LHCN-M2 (cell line): ENCODE results near the gene VPS41. TPM values are rescaled to one million over a fixed set of nuclear protein-coding genes. Genes with fewer than 3 reads are reported as not detected.

Experiments
- DNase-seq: peaks from one replicate; pipeline ENCODE4 v3.0.0-alpha.2; 2012; ENCODE audit warnings: low read depth
- total RNA-seq: library from RNA; depleted of rRNA; stranded (reverse); fragments of >200 nt; gene quantifications from 2 replicates; pipeline ENCODE4 v1.2.3, GENCODE V29; 2014; rRNA removed

Gene VPS41
- total RNA-seq, 1 experiment from 2014 or later, result 52.4 TPM

DNA sequence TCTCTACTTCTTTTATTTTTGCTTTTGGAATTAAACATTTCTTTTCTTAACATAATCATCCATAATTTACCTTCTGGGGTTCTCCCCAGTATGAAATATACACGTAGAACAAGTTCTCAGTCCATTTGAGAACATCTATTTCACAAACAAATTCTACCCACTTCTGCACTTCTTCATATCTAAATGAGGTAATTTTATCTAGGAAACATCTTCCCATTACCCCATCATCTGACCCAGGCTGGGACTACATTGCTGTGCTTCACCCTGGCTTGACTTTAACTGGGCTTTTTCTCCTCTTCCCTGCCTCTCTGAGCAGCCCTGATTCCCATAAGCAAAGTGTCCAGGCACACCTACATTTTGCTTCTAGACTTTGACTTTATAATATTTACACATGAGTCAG is 234.5 kb downstream of the VPS41 start:
- no peak for DNase-seq

DNA sequence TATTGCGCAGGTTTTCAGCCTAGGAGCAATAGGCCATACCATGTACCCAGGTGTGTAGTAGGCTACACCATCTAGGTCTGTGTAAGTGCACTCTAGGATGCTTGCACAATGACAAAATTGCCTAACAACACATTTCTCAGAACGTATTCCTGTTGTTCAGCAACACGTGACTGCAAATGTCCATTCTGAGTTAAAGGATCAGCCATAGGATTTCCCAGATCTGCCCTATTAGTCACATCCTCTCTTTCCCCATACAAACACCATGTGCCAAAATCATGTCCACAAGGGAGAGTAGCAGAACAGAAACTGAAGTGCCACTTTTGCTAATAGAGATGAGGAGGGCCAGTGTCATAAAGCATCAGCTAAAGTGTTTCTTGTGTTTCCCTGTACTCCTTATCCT is 235.2 kb downstream of the VPS41 start:
- peak; percentile 85 for DNase-seq

Other genes with a start within 250 kb of the VPS41 start
- gene POU6F2, start 68.7 kb upstream of the VPS41 start, total RNA-seq, result not detected in 2 replicates